HG03095 (cell line): ENCODE data around the gene IGF2BP3.

Experiments
- ATAC-seq: cut with Tn5 transposase; IDR thresholded peaks from one replicate; pipeline ENCODE4 v1.9.1; 2021; ENCODE audit warnings: moderate library complexity; ENCODE audit not compliant: unreplicated experiment

IGF2BP3 gene

GRCh38 chr7:23380961-23381360 lies 89.3 kb downstream of the IGF2BP3 start:
- no peak for ATAC-seq

GRCh38 chr7:23380556-23380955 lies 89.7 kb downstream of the IGF2BP3 start:
- no peak for ATAC-seq

GRCh38 chr7:23378996-23379395 lies 91.3 kb downstream of the IGF2BP3 start:
- ATAC-seq, result no peak

- no peak for ATAC-seq
These were observed 93.2 kb downstream of the IGF2BP3 start for GRCh38 chr7:23377134-23377533.

- ATAC-seq, result peak; percentile 67
These were observed 96.9 kb downstream of the IGF2BP3 start for GRCh38 chr7:23373151-23374004.

- ATAC-seq, result no peak
These were observed 97.7 kb downstream of the IGF2BP3 start for GRCh38 chr7:23372611-23373010.

- no peak for ATAC-seq
These were observed 98.6 kb downstream of the IGF2BP3 start for GRCh38 chr7:23371654-23372053.

GRCh38 chr7:23369695-23370404 lies 100.4 kb downstream of the IGF2BP3 start:
- ATAC-seq, result no peak

GRCh38 chr7:23369100-23369499 lies 101.2 kb downstream of the IGF2BP3 start:
- ATAC-seq, result no peak

- no peak for ATAC-seq
These were observed 112.1 kb downstream of the IGF2BP3 start for GRCh38 chr7:23358152-23358674.

GRCh38 chr7:23357190-23358093 lies 112.8 kb downstream of the IGF2BP3 start:
- ATAC-seq, result no peak

GRCh38 chr7:23356726-23357125 lies 113.6 kb downstream of the IGF2BP3 start:
- no peak for ATAC-seq

- no peak for ATAC-seq
These were observed 114.1 kb downstream of the IGF2BP3 start for GRCh38 chr7:23356168-23356567.

- peak; percentile 43 for ATAC-seq
These were observed 117.1 kb downstream of the IGF2BP3 start for GRCh38 chr7:23353172-23353571.

- no peak for ATAC-seq
These were observed 119.8 kb downstream of the IGF2BP3 start for GRCh38 chr7:23350466-23350865.

- no peak for ATAC-seq
These were observed 120.7 kb downstream of the IGF2BP3 start for GRCh38 chr7:23349484-23350157.

GRCh38 chr7:23347682-23348180 lies 122.6 kb downstream of the IGF2BP3 start:
- ATAC-seq, result no peak

- ATAC-seq, result no peak
These were observed 123.1 kb downstream of the IGF2BP3 start for GRCh38 chr7:23347033-23347681.

GRCh38 chr7:23346316-23346715 lies 124.0 kb downstream of the IGF2BP3 start:
- ATAC-seq, result no peak

- ATAC-seq, result no peak
These were observed 124.7 kb downstream of the IGF2BP3 start for GRCh38 chr7:23345601-23346000.
